Activated T-helper 17 cell treated with anti-CD3 and anti-CD28 coated beads, Interleukin-2, amount 50 U/mL, for 72 hours (primary cell): ENCODE results near the gene ZNF777. TPM values are rescaled to one million over a fixed set of nuclear protein-coding genes. Genes with fewer than 3 reads are reported as not detected.

Experiments
- ATAC-seq: fragments of 150-1000 bp; cut with Tn5 transposase; replicated peaks from 2 replicates; pipeline ENCODE4 v1.10.0; 2021; ENCODE audit warnings: mild to moderate bottlenecking, moderate library complexity
- H3K27ac Mint-ChIP-seq: one replicate; pipeline ENCODE4 v1.8.0; 2022; ENCODE audit warnings: mixed read lengths
- H3K27me3 Mint-ChIP-seq: one replicate; pipeline ENCODE4 v1.8.0; 2022; ENCODE audit warnings: mixed read lengths
- H3K36me3 Mint-ChIP-seq: one replicate; pipeline ENCODE4 v1.8.0; 2022; ENCODE audit warnings: low read depth, mild to moderate bottlenecking, mixed read lengths
- H3K4me1 Mint-ChIP-seq: one replicate; pipeline ENCODE4 v1.8.0; 2022; ENCODE audit warnings: mixed read lengths
- H3K4me3 Mint-ChIP-seq: one replicate; pipeline ENCODE4 v1.8.0; 2022; ENCODE audit warnings: mild to moderate bottlenecking, mixed read lengths
- H3K9me3 Mint-ChIP-seq: one replicate; pipeline ENCODE4 v1.8.0; 2022; ENCODE audit warnings: mixed read lengths
- total RNA-seq, 2 donors: library from RNA; stranded (reverse); gene quantifications; one replicate each; pipeline ENCODE4 v1.2.3, GENCODE V29; 2022

Gene ZNF777
- total RNA-seq, 2 donors from 2014 or later = 5.8 to 9.6 TPM

DNA sequence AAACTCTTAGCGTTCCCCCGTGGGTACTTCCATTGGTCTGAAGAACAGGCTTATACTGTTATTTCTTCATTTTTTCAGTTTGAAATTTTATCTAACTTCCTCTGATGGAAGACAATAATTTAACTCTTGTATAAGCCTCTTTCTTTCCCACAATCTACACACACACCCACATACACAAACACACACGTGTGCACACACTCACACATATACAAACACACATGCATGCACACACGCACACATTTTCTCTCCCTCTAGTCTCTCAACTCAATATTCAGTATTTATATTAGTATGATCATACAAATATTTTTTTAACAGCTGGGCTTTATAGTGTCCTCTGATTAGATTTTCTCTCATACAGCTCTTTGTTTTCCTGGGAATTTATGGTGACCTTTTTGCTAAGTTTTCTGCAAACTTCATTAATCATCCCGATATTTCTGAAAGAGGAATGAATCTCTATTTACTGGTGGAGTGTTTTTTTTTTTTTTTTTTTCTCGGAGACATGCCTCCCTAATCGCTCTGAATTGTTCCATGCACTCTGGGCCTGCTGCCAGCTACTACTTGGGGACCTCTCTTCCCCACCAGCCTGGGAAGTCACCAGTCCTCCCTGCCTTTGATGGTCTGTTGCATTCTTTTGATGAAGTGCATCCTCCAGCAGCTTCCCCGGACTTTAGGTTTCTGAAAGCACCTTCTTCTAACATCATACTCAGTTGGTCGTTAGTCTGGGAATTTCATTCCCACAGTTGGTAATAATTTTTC is 75.5 kb downstream of the ZNF777 start:
- Mint-ChIP-seq H3K9me3 (peaks cover 3% of the 10 kb centered on the region), H3K27ac (no peak overlapping the region), H3K4me1 (no peaks in the 10 kb centered on the region), H3K36me3 (no peaks in the 10 kb centered on the region), H3K27me3 (peaks cover 36% of the 10 kb centered on the region), H3K4me3 (no peak overlapping the region)
- no peak for ATAC-seq

Other genes with a start within 250 kb of the ZNF777 start
- 10 to 100 TPM in 1 of 2 donors, 1 to 10 TPM in 1; 9.3 to 19.5 TPM for gene ZNF212, start 221.4 kb downstream of the ZNF777 start, total RNA-seq
- gene ZNF783, start 198.9 kb downstream of the ZNF777 start, total RNA-seq = 10 to 100 TPM; 12.7 to 17.3 TPM
- gene ZNF746, start 36.7 kb upstream of the ZNF777 start, total RNA-seq = 10 to 100 TPM; 12.0 to 15.5 TPM